ENCODE data around the gene SELENOW. TPM values are rescaled to one million over a fixed set of nuclear protein-coding genes. Genes with fewer than 3 reads are reported as not detected.
"Not testable (repeated sequence)": the region's sequence is repeated elsewhere in the genome, so short reads cannot be mapped to it uniquely, and the experiment has no call there.

SELENOW gene
- total RNA-seq, 2 donors from 2014 or later, result 126 to 127 TPM

GRCh38 chr19:47813304-47813994 lies 34.9 kb downstream of the SELENOW start:
- H3K4me3 Mint-ChIP-seq, result no peak overlapping the region
- peaks cover 12% of the 10 kb centered on the region for H3K27me3 Mint-ChIP-seq
- ATAC-seq (replicated peaks), result peak; percentile 89
- no peaks in the 10 kb centered on the region for H3K4me1 Mint-ChIP-seq
- no peak overlapping the region for H3K27ac Mint-ChIP-seq
- no peaks in the 10 kb centered on the region for H3K36me3 Mint-ChIP-seq (ENCODE audit: low read depth)
- no peaks in the 10 kb centered on the region for H3K9me3 Mint-ChIP-seq

DNA sequence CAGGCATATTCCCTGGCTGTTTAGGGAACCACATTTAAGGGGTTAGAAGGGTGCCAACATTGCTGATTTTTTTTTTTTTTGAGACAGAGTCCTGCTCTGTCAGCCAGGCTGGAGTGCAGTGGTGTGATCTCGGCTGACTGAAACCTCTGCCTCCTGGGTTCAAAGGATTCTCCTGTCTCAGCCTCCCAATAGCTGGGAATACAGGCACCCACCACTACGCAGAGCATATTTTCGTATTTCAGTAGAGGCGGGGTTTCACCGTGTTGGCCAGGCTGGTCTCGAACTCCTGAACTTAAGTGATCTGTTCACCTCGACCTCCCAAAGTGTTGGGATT lies 35.5 kb downstream of the SELENOW start:
- Mint-ChIP-seq H3K9me3 (no peaks in the 10 kb centered on the region), H3K27me3 (peaks cover 18% of the 10 kb centered on the region), H3K4me1 (no peaks in the 10 kb centered on the region), H3K4me3 (no peak overlapping the region), H3K27ac (no peak overlapping the region), H3K36me3 (ENCODE audit: low read depth) (no peaks in the 10 kb centered on the region)
- no peak for ATAC-seq (replicated peaks)

DNA sequence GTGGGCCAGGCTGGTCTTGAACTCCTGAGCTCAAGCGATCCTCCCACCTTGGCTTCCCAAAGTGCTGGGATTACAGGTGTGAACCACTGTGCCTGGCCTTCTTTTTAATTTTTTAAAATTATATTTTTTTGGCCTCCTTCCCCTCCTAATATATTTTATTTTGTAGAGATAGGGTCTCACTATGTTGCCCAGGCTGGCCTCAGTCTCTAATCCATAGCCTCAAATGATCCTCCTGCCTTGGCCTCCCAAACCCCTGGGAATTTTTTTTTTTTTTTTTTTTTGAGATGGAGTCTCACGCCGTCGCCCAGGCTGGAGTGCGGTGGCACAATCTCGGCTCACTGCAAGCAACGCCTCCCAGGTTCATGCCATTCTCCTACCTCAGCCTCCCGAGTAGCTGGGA lies 37.8 kb downstream of the SELENOW start:
- H3K27ac Mint-ChIP-seq; H3K4me3 Mint-ChIP-seq; ATAC-seq (replicated peaks); H3K4me1 Mint-ChIP-seq; H3K36me3 Mint-ChIP-seq (ENCODE audit: low read depth); H3K9me3 Mint-ChIP-seq: not testable (repeated sequence)
- peaks cover 34% of the 10 kb centered on the region for H3K27me3 Mint-ChIP-seq

GRCh38 chr19:47818221-47818620 lies 39.7 kb downstream of the SELENOW start:
- not testable (repeated sequence) for H3K9me3 Mint-ChIP-seq; H3K4me3 Mint-ChIP-seq; H3K36me3 Mint-ChIP-seq (ENCODE audit: low read depth); H3K27ac Mint-ChIP-seq; ATAC-seq (replicated peaks); H3K4me1 Mint-ChIP-seq
- H3K27me3 Mint-ChIP-seq, result peaks cover 43% of the 10 kb centered on the region

GRCh38 chr19:47819858-47820257 lies 41.4 kb downstream of the SELENOW start:
- peaks cover 43% of the 10 kb centered on the region for H3K27me3 Mint-ChIP-seq
- H3K4me3 Mint-ChIP-seq, result peak overlapping the region; percentile 26
- no peaks in the 10 kb centered on the region for H3K4me1 Mint-ChIP-seq
- H3K36me3 Mint-ChIP-seq (ENCODE audit: low read depth), result no peaks in the 10 kb centered on the region
- ATAC-seq (replicated peaks), result no peak
- H3K9me3 Mint-ChIP-seq, result no peaks in the 10 kb centered on the region
- H3K27ac Mint-ChIP-seq, result no peak overlapping the region

- H3K36me3 Mint-ChIP-seq (ENCODE audit: low read depth), result no peaks in the 10 kb centered on the region
- H3K4me1 Mint-ChIP-seq, result no peaks in the 10 kb centered on the region
- peak overlapping the region; percentile 26 for H3K4me3 Mint-ChIP-seq
- no peaks in the 10 kb centered on the region for H3K9me3 Mint-ChIP-seq
- ATAC-seq (replicated peaks), result no peak
- no peak overlapping the region for H3K27ac Mint-ChIP-seq
- peaks cover 43% of the 10 kb centered on the region for H3K27me3 Mint-ChIP-seq
Measured at GRCh38 chr19:47820410-47820809, 41.9 kb downstream of the SELENOW start.

DNA sequence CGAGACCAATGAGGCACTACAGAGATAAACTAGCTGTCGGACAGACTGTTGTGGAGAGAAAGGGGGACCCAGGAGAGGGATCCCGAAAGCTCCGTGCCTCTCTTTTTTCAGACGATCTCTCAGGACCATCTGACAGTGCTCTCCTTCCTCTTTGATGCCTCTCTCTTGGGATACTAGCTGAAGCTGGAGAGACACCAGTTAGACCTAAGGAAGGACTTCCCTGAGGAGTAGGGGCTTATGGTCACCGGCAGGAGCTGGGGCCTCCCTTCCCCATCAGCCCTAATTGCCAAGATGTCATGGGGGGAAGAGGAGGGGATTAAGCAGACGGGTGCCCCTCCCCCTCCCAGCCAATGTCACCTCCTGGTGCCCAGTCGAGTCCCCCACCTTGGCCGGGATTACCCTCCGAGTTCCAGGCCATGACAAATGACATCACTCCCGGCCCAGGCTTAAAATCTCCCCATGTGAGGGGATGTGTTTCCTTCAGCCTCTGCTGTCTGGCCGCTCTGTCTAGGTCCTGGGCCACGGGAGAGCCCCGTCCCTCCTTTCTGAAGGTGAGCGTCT lies 43.0 kb downstream of the SELENOW start, which contains the start of gene CRX:
TSS of gene CRX (plus strand) at position 478 of the 561 bp plus-strand sequence. CDS start 12,507 bp downstream, outside the sequence.
- no peak for ATAC-seq (replicated peaks)
- H3K4me3 Mint-ChIP-seq, result no peak within 1 kb of the TSS

GRCh38 chr19:47824396-47824795 lies 45.9 kb downstream of the SELENOW start:
- no peak for ATAC-seq (replicated peaks)
- Mint-ChIP-seq H3K27me3 (peaks cover 38% of the 10 kb centered on the region), H3K36me3 (ENCODE audit: low read depth) (no peaks in the 10 kb centered on the region), H3K27ac (no peak overlapping the region), H3K4me3 (no peak overlapping the region), H3K9me3 (no peaks in the 10 kb centered on the region), H3K4me1 (no peaks in the 10 kb centered on the region)

More for the DNA sequence above, 43.0 kb downstream of the SELENOW start, which contains the start of gene CRX:
- H3K9me3 Mint-ChIP-seq, result no peaks in the 10 kb centered on the region
- no peak within 1 kb of the TSS for H3K27ac Mint-ChIP-seq
- no peaks in the 10 kb centered on the region for H3K4me1 Mint-ChIP-seq
- peaks cover 43% of the 10 kb centered on the region for H3K27me3 Mint-ChIP-seq
- no peaks in the 10 kb centered on the region for H3K36me3 Mint-ChIP-seq (ENCODE audit: low read depth)

GRCh38 chr19:47826800-47827199 lies 48.3 kb downstream of the SELENOW start:
- Mint-ChIP-seq H3K36me3 (ENCODE audit: low read depth) (no peaks in the 10 kb centered on the region), H3K27ac (no peak overlapping the region), H3K9me3 (no peaks in the 10 kb centered on the region), H3K27me3 (peaks cover 19% of the 10 kb centered on the region), H3K4me1 (no peaks in the 10 kb centered on the region), H3K4me3 (no peak overlapping the region)
- ATAC-seq (replicated peaks), result no peak

GRCh38 chr19:47832723-47833122 lies 54.2 kb downstream of the SELENOW start:
- Mint-ChIP-seq H3K4me1 (no peaks in the 10 kb centered on the region), H3K9me3 (no peaks in the 10 kb centered on the region), H3K27ac (no peak overlapping the region), H3K4me3 (no peak overlapping the region), H3K27me3 (peaks cover 7% of the 10 kb centered on the region), H3K36me3 (ENCODE audit: low read depth) (no peaks in the 10 kb centered on the region)
- no peak for ATAC-seq (replicated peaks)

Other genes starting within 250 kb of the SELENOW start
- under 1 TPM; 0.04 to 0.98 TPM for gene ZNF541, start 205.6 kb upstream of the SELENOW start, total RNA-seq
- gene BICRA, start 169.6 kb upstream of the SELENOW start, total RNA-seq, result 10 to 100 TPM; 10.3 to 12.2 TPM
- 1 to 10 TPM in 1 of 2 donors, under 1 TPM in 1; 0.35 to 8.2 TPM for gene EHD2, start 65.3 kb upstream of the SELENOW start, total RNA-seq
- gene NOP53, start 33.2 kb upstream of the SELENOW start, total RNA-seq, result 100 to 1,000 TPM; 274 to 467 TPM
- not detected for gene TPRX1, start 25.8 kb downstream of the SELENOW start, total RNA-seq
- gene CRX, start 43.2 kb downstream of the SELENOW start, total RNA-seq, result under 1 TPM in 1 of 2 donors, not detected in 1; 0.16 TPM
- gene TPRX2, start 80.5 kb downstream of the SELENOW start, total RNA-seq, result not detected
- not detected for gene SULT2A1, start 107.6 kb downstream of the SELENOW start, total RNA-seq
- not detected for gene BSPH1, start 213.5 kb downstream of the SELENOW start, total RNA-seq
- not detected for gene ELSPBP1, start 215.9 kb downstream of the SELENOW start, total RNA-seq

Data from activated T-helper 17 cell treated with anti-CD3 and anti-CD28 coated beads, Interleukin-2, amount 50 U/mL, for 72 hours (primary cell).